Gastrocnemius medialis (tissue), 4 donors: ENCODE results near the gene PPP1R7. TPM values are rescaled to one million over a fixed set of nuclear protein-coding genes. Genes with fewer than 3 reads are reported as not detected.

ENCODE experiments used
- ATAC-seq, 2 donors: fragments of 150-250 bp; one replicate each; pipeline ENCODE4 v1.9.1; 2016
- DNase-seq, 2 donors: peaks; one replicate each; pipeline ENCODE4 v3.0.0-alpha.2; 2019
- H3K27ac ChIP-seq, 4 donors: fragments of 200-600 bp; sonication (generic); 1 replicate in 1 of 4; 2 replicates in 3 of 4; pipeline ENCODE4 v1.5.1; 2016 to 2018; ENCODE audit warnings: mild to moderate bottlenecking in 2 of 4, moderate library complexity in 1 of 4
- H3K27me3 ChIP-seq, 3 donors: fragments of 200-600 bp; sonication (generic) in 2 of 3; 1 replicate in 1 of 3; 2 replicates in 2 of 3; pipeline versions ENCODE4 v1.5.1 to v1.6.0; 2016 to 2019; ENCODE audit warnings: mild to moderate bottlenecking in 1 of 3, moderate library complexity in 1 of 3
- H3K36me3 ChIP-seq, 2 donors: fragments of 200-600 bp; sonication (generic) in 1 of 2; one replicate each; pipeline ENCODE4 v1.5.1; 2017 to 2018
- H3K4me1 ChIP-seq, 2 donors: fragments of 200-600 bp; sonication (generic) in 1 of 2; one replicate each; pipeline ENCODE4 v1.5.1; 2016 to 2017; ENCODE audit warnings: mild to moderate bottlenecking in 2 of 2
- H3K4me3 ChIP-seq, 4 donors: fragments of 200-600 bp; sonication (generic) in 3 of 4; 1 replicate in 1 of 4; 2 replicates in 3 of 4; pipeline ENCODE4 v1.5.1; 2016 to 2019; ENCODE audit warnings: mild to moderate bottlenecking in 2 of 4
- H3K9me3 ChIP-seq, 3 donors: fragments of 200-600 bp; sonication (generic) in 2 of 3; 1 replicate in 1 of 3; 2 replicates in 2 of 3; pipeline ENCODE4 v1.5.1; 2016 to 2019
- POLR2A ChIP-seq, 2 donors: fragments of 450-650 bp; IDR thresholded peaks; one replicate each; pipeline ENCODE4 v1.6.1; 2017; ENCODE audit warnings: antibody characterized with exemption in 2 of 2, mild to moderate bottlenecking in 2 of 2, moderate library complexity in 2 of 2
- in situ Hi-C, 4 donors: fragments of 200-750 bp; cut with MboI; loops; one replicate each; pipeline versions ENCODE4 v1.15.0 to v1.8.0; 2017; ENCODE audit warnings: low sequenced_read_pairs in 4 of 4
- intact Hi-C: fragments of 100-400 bp; cut with DNase I; formaldehyde crosslinking; loops from one replicate; pipeline ENCODE4 v1.15.1; 2023; ENCODE audit warnings: low total_unique reads
- total RNA-seq, 4 donors: library from RNA; depleted of rRNA; stranded (reverse); fragments of >200 nt; gene quantifications; one replicate each; pipeline versions ENCODE4 v1.1.0 to v1.2.3, GENCODE V29; 2016
- TF ChIP-seq, protein P1 (sequence below), 5 experiments: fragments of 450-650 bp in 3 of 5; fragments of 200-600 bp in 2 of 5; sonication (generic) in 2 of 5; IDR thresholded peaks in 4 of 5; conservative IDR thresholded peaks in 1 of 5; 1 replicate in 4 of 5; 2 replicates in 1 of 5; pipeline ENCODE4 v1.5.1; 2016 to 2019; ENCODE audit warnings: antibody characterized with exemption in 5 of 5, mild to moderate bottlenecking in 3 of 5, moderate library complexity in 3 of 5

PPP1R7 gene
- total RNA-seq, 4 donors from 2014 or later = 58.6 to 87.8 (median 67.2) TPM

DNA sequence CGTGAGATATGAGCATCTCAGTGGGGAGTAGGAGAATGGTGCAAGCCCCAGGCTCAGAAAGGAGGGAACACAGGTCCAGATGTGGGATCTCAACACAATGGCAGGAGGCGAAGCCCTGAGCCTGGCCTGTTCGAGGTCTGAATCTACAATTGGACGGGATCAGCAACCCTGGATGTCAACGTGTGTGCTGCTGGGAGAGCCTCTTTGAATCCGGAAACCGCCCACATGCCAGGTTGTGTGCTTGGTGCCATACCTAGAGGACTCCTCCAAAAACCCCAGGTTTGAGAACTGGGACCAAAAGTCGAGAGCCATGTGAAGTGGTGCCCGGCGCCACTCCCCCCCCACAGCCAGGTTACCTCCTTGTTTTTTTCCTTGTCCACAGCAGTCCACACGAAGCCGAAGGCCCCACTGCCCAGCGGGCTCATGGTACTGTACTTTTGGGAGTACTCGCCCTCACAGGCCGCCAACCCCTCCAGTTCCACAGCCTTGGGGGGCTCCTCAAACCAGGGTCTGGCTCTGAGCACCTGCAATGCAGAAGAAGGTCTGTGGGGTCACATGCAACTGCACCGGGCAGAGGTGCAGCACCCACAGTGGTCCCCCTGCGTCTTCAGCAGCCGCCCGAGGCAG is 27.8 kb upstream of the PPP1R7 start:
- in situ Hi-C loops = no loop called here
- intact Hi-C loops = no loop called here
- no peak for ATAC-seq

DNA sequence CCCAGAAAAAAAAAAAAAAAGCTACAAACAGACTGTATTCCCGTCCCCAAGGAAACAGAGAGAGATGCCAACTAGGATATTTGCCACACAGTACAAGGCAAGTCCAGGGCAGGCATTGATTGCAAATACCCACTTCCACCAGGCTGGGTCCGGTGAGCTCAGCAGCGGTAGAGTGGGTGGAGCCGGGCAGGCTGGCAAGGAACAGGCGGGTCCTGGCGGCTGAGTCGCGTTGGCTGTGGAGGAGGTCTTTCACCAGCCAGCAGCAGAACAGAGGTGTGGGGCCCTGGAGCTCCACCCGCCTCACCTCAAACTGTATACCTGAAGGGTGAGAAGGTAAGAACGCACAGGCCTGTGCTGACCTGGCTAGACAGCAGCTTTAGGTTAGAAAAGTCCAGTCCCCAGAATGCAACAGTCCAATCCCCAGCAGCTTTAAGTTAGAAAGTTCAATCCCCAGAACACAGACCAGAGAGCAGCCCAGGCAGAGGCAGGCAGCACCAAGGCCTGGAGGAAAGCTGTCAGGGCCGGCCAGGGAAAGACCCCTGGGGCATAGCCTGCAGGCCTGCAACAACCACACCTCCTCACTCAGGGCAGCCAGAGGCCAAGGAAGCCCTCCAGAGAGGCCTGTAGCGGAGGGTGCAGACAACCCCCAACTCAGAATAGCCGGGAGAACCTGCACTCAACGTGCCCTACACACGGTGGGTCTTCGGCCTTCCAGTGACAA is 26.3 kb upstream of the PPP1R7 start:
- no peak for TF ChIP-seq POLR2A (IDR thresholded peaks at IDR 0.05)
- TF ChIP-seq, protein P1, sequence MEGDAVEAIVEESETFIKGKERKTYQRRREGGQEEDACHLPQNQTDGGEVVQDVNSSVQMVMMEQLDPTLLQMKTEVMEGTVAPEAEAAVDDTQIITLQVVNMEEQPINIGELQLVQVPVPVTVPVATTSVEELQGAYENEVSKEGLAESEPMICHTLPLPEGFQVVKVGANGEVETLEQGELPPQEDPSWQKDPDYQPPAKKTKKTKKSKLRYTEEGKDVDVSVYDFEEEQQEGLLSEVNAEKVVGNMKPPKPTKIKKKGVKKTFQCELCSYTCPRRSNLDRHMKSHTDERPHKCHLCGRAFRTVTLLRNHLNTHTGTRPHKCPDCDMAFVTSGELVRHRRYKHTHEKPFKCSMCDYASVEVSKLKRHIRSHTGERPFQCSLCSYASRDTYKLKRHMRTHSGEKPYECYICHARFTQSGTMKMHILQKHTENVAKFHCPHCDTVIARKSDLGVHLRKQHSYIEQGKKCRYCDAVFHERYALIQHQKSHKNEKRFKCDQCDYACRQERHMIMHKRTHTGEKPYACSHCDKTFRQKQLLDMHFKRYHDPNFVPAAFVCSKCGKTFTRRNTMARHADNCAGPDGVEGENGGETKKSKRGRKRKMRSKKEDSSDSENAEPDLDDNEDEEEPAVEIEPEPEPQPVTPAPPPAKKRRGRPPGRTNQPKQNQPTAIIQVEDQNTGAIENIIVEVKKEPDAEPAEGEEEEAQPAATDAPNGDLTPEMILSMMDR (IDR thresholded peaks at IDR 0.05 in 4 of 5, conservative IDR thresholded peaks at IDR 0.05 in 1 of 5) = no peak
- Histone ChIP-seq H3K36me3 (no peaks in the 10 kb centered on the region), H3K4me3 (no peak overlapping the region), H3K4me1 (no peaks in the 10 kb centered on the region), H3K27me3 (no peaks in the 10 kb centered on the region), H3K27ac (no peak overlapping the region), H3K9me3 (no peaks in the 10 kb centered on the region)
- peak in 1 of 2 donors; percentile 65 for ATAC-seq
- in situ Hi-C loops (no loop called here), intact Hi-C loops (no loop called here)
- DNase-seq = peak in 1 of 2 donors; percentile 33

More for the DNA sequence above, 27.8 kb upstream of the PPP1R7 start:
- H3K36me3 ChIP-seq = no peaks in the 10 kb centered on the region
- no peaks in the 10 kb centered on the region for H3K4me1 ChIP-seq
- no peaks in the 10 kb centered on the region for H3K27me3 ChIP-seq
- no peak overlapping the region for H3K27ac ChIP-seq
- no peaks in the 10 kb centered on the region for H3K9me3 ChIP-seq
- TF ChIP-seq POLR2A (IDR thresholded peaks at IDR 0.05) = no peak
- TF ChIP-seq, protein P1 (IDR thresholded peaks at IDR 0.05 in 4 of 5, conservative IDR thresholded peaks at IDR 0.05 in 1 of 5) = no peak
- H3K4me3 ChIP-seq = no peak overlapping the region
- no peak for DNase-seq

DNA sequence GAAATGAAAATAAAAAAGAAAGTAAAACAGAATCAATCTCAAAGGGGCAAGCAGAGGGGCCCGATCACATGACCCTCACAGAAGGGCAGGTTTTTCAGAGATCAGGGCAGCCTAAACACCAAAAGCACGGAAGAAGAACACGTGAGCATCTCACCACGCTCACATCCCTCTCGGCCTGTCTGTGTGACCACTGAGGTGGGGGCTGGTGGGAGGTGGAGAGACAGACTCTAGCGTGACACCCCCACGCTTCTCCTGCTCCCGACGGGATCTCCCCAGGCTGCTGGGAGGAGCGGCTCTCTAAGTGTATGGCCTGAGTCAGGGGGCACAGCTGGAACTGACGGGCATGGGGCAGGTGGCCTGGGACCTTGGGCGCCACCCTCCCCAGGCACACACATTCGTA is 24.6 kb upstream of the PPP1R7 start:
- H3K9me3 ChIP-seq = no peaks in the 10 kb centered on the region
- H3K36me3 ChIP-seq = no peaks in the 10 kb centered on the region
- no peak overlapping the region for H3K27ac ChIP-seq
- intact Hi-C loops = no loop called here
- in situ Hi-C loops = no loop called here
- no peaks in the 10 kb centered on the region for H3K4me1 ChIP-seq
- no peak for TF ChIP-seq POLR2A (IDR thresholded peaks at IDR 0.05)
- TF ChIP-seq, protein P1 (IDR thresholded peaks at IDR 0.05 in 4 of 5, conservative IDR thresholded peaks at IDR 0.05 in 1 of 5) = no peak
- DNase-seq (no peak), ATAC-seq (no peak)
- no peaks in the 10 kb centered on the region for H3K27me3 ChIP-seq
- no peak overlapping the region for H3K4me3 ChIP-seq

GRCh38 chr2:241126201-241126611 is 24.1 kb upstream of the PPP1R7 start:
- intact Hi-C loops (no loop called here), in situ Hi-C loops (no loop called here)
- ATAC-seq = no peak

More at GRCh38 chr2:241126201-241126611, 24.1 kb upstream of the PPP1R7 start:
- Histone ChIP-seq H3K27me3 (no peaks in the 10 kb centered on the region), H3K36me3 (no peaks in the 10 kb centered on the region), H3K4me3 (no peak overlapping the region), H3K27ac (no peak overlapping the region), H3K9me3 (no peaks in the 10 kb centered on the region), H3K4me1 (no peaks in the 10 kb centered on the region)
- TF ChIP-seq POLR2A (IDR thresholded peaks at IDR 0.05) = no peak
- TF ChIP-seq, protein P1 (IDR thresholded peaks at IDR 0.05 in 4 of 5, conservative IDR thresholded peaks at IDR 0.05 in 1 of 5) = no peak
- no peak for DNase-seq
